ENCODE results near the gene LRBA. TPM values are rescaled to one million over a fixed set of nuclear protein-coding genes. Genes with fewer than 3 reads are reported as not detected.

LRBA gene
- total and polyA plus RNA-seq, 3 donors from 2014 or later, result 24.6 to 61.1 (median 60.8) TPM

DNA sequence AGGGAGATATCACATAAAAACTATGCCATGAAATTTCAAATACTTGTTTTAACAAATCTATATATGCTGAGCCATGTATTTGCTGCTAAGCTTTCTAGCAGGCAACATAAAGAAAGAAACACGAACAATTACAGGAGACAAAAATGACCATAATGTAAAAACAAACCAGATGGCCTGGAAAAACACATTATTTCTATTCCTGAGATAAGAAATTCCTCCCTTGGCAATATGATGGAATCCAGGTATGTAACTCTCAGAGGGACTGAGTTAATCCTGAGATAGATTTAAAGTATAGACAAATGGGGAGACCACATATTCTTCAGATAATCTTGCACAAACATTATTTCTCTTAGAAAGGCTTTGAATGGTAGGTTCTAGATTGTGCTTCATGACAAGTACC is 657.3 kb downstream of the LRBA start:
- WGBS, 2 donors, result 88 to 95% methylated on average over 1 of the region's 1 CpG
- H3K4me3 ChIP-seq, result no peak overlapping the region
- no peaks in the 10 kb centered on the region for H3K4me1 ChIP-seq
- no peaks in the 10 kb centered on the region for H3K27me3 ChIP-seq
- no peak for TF ChIP-seq POLR2A (IDR thresholded peaks at IDR 0.05)
- TF ChIP-seq, protein P1, sequence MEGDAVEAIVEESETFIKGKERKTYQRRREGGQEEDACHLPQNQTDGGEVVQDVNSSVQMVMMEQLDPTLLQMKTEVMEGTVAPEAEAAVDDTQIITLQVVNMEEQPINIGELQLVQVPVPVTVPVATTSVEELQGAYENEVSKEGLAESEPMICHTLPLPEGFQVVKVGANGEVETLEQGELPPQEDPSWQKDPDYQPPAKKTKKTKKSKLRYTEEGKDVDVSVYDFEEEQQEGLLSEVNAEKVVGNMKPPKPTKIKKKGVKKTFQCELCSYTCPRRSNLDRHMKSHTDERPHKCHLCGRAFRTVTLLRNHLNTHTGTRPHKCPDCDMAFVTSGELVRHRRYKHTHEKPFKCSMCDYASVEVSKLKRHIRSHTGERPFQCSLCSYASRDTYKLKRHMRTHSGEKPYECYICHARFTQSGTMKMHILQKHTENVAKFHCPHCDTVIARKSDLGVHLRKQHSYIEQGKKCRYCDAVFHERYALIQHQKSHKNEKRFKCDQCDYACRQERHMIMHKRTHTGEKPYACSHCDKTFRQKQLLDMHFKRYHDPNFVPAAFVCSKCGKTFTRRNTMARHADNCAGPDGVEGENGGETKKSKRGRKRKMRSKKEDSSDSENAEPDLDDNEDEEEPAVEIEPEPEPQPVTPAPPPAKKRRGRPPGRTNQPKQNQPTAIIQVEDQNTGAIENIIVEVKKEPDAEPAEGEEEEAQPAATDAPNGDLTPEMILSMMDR (IDR thresholded peaks at IDR 0.05), result no peak
- DNase-seq, result no peak
- intact Hi-C loops (cut with DNase I; ENCODE audit: low total_unique reads), result no loop called here
- H3K9me3 ChIP-seq, result no peaks in the 10 kb centered on the region
- no peaks in the 10 kb centered on the region for H3K36me3 ChIP-seq (ENCODE audit: low read depth, missing control alignments)
- no peak overlapping the region for H3K27ac ChIP-seq

DNA sequence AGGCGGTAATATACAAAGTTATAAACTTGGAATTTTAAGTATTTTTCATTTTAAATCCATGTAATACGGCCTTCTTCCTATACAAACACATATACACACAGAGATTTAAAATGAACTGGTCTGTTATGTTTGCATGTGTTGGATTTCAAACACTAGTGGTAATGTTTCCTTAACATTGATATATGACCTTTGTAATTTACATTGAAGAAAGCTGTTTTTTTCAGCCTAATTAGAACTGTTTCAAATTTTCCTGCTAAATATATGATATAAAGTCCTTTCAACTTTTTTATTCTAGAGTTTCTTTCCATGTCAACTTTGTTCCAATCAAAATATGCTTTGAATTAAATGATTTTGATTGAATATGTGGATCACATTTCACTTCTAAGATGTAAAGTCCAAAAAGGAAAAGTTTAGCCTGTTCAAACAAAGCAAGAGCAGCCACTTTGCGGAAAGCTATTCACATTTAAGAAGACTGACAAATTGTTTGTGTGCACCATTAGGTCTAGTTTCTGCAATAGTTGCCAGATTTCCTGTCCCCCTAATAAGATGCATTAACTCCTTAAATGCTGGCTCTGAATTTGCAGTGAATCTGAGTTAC is 659.1 kb downstream of the LRBA start:
- no peak for TF ChIP-seq POLR2A (IDR thresholded peaks at IDR 0.05)
- TF ChIP-seq, protein P1 (IDR thresholded peaks at IDR 0.05), result no peak
- H3K4me1 ChIP-seq, result no peaks in the 10 kb centered on the region
- intact Hi-C loops (cut with DNase I; ENCODE audit: low total_unique reads), result no loop called here
- H3K36me3 ChIP-seq (ENCODE audit: low read depth, missing control alignments), result no peaks in the 10 kb centered on the region
- H3K27ac ChIP-seq, result no peak overlapping the region
- WGBS, 2 donors, result 92% methylated on average over 3 of the region's 3 CpGs
- no peak overlapping the region for H3K4me3 ChIP-seq
- H3K9me3 ChIP-seq, result no peaks in the 10 kb centered on the region
- no peak for DNase-seq
- no peaks in the 10 kb centered on the region for H3K27me3 ChIP-seq

DNA sequence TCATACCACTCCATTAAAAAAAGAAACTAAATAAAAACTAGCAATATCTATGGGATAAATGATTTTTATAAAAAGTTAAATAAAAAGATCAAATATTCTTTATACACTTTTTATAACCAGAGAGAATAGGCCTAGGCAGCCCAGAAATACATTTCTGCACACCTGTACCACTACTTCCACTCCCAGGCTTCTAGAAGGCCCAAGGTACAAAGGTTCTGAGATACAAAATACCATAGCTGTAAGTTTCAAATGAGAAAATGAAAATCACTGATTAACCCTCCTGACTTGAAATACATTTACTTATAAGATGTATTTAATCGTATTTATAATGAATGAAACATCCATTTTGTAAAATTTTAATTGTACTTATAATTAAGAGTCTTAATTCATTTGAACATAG is 659.7 kb downstream of the LRBA start:
- intact Hi-C loops (cut with DNase I; ENCODE audit: low total_unique reads), result no loop called here
- no peak for TF ChIP-seq POLR2A (IDR thresholded peaks at IDR 0.05)
- TF ChIP-seq, protein P1 (IDR thresholded peaks at IDR 0.05), result no peak
- Histone ChIP-seq H3K27me3 (no peaks in the 10 kb centered on the region), H3K4me3 (no peak overlapping the region), H3K4me1 (no peaks in the 10 kb centered on the region), H3K9me3 (no peaks in the 10 kb centered on the region), H3K27ac (no peak overlapping the region), H3K36me3 (ENCODE audit: low read depth, missing control alignments) (no peaks in the 10 kb centered on the region)
- WGBS, 2 donors, result 89 to 95% methylated on average over 1 of the region's 1 CpG
- no peak for DNase-seq

DNA sequence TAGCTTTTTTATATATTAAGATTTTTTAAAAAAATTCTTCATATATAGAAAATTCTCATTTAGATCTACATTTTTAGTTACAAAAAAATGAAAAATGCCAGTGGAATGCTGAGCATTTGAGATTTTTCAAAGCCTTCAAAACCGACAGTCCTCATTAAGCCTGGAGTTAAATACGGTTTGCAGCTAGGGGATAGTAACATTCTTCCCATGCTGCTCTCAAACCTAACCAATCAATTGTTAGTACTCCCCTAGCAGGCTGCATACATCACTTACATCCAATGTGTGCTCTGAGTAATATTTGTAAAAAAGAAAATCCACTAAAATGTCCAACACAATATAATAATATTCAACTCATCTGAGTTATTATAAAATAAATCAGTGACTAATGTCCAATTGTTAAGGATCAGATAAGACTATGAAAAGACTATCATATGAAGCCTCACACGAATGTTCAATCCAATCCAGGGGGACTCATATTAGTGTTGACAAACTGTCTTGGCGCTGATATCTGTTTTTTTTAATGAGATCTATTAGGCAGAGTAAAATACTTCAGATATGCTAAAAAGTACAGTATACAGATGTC is 660.8 kb downstream of the LRBA start:
- no peak overlapping the region for H3K4me3 ChIP-seq
- no peak for DNase-seq
- TF ChIP-seq, protein P1 (IDR thresholded peaks at IDR 0.05), result no peak
- TF ChIP-seq POLR2A (IDR thresholded peaks at IDR 0.05), result no peak
- H3K4me1 ChIP-seq, result no peaks in the 10 kb centered on the region
- 84 to 87% methylated on average over 4 of the region's 4 CpGs for WGBS, 2 donors
- H3K27me3 ChIP-seq, result no peaks in the 10 kb centered on the region
- H3K27ac ChIP-seq, result no peak overlapping the region
- H3K36me3 ChIP-seq (ENCODE audit: low read depth, missing control alignments), result no peaks in the 10 kb centered on the region
- intact Hi-C loops (cut with DNase I; ENCODE audit: low total_unique reads), result no loop called here
- H3K9me3 ChIP-seq, result no peaks in the 10 kb centered on the region

DNA sequence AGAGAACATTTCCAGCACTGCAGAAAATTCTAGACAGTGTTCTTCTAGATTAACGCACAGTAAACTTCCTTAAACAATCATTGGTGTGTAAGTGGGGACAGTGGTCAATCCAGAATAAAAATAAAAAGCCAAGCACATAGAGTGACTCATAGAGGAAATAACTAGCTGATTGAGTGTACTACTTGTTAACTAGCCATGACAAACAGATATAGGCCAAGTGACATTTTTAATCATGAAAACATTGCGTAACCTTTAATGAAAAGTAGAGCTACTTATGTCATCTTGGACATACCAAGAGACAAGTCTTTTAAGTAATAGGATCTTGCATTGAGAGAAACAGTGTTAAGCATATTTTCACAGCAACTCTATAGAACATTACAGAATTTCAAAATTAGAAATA is 667.0 kb downstream of the LRBA start:
- 94 to 99% methylated on average over 2 of the region's 2 CpGs for WGBS, 2 donors
- H3K4me1 ChIP-seq, result no peaks in the 10 kb centered on the region
- H3K27me3 ChIP-seq, result no peaks in the 10 kb centered on the region
- intact Hi-C loops (cut with DNase I; ENCODE audit: low total_unique reads), result no loop called here
- TF ChIP-seq, protein P1 (IDR thresholded peaks at IDR 0.05), result no peak
- TF ChIP-seq POLR2A (IDR thresholded peaks at IDR 0.05), result no peak
- no peak overlapping the region for H3K4me3 ChIP-seq
- no peak for DNase-seq
- H3K27ac ChIP-seq, result no peak overlapping the region
- H3K36me3 ChIP-seq (ENCODE audit: low read depth, missing control alignments), result no peaks in the 10 kb centered on the region
- no peaks in the 10 kb centered on the region for H3K9me3 ChIP-seq

Data from testis (tissue), 3 donors.